ENCODE results near the gene TMEM120A. TPM values are rescaled to one million over a fixed set of nuclear protein-coding genes. Genes with fewer than 3 reads are reported as not detected.

Gene TMEM120A
- total RNA-seq, 1 experiment from 2014 or later: 18.9 TPM

DNA sequence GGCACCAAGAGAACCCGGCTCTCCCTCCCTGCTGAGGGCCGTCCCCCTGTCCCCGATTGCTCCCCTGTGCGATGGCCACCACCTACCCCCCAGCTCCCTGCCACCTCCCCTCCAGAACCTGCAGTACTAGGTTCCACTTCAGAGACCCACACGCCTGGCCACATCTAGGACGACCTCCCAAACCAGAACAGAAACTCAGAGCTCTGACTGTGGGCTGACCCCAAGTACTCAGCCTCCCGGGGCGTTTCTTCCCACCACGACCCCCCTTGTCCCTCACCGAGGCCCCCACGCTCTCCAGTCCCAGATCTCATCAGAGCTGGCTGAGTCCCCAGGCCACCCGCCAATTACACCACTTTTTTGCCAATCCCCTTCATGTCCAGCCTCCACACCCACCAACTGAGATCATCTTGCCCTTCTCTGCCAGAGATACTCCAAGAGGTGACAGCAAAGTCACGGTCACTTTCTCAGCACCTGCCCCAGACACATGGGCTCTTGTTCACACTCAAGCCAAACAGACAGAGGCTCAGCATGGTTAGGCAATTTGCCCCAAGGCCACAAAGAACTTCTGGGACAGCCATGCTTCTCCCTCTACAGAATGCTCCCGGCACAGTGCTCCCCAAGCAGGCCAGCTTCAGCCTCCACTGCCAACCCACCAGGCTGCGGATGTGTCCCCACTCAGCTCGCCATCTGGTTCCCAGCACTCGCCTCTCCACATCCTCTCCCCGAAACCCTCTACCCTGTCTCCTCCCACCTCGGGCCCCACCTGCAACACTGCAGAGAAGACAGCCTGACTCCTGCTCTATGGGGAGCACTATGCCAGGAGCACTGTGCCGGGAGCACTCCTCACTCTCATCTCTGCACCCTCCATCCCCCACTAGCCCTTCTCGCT is 4.7 kb downstream of the TMEM120A start:
- POLR2A ChIA-PET (ENCODE audit: low non-redundant PET): no interaction called here
- CTCF ChIA-PET: no interaction called here
- no peak overlapping the region for H3K4me3 ChIP-seq (ENCODE audit: low read depth, low read length, poor library complexity, severe bottlenecking)
- no peaks in the 10 kb centered on the region for H3K27me3 ChIP-seq (replicated peaks; ENCODE audit: insufficient read depth, low read depth, low read length, poor library complexity)
- no peak for TF ChIP-seq EZH2 (IDR thresholded peaks at IDR 0.05; ENCODE audit: borderline replicate concordance, low read depth, low read length, poor library complexity, severe bottlenecking)
- TF ChIP-seq, protein P1, sequence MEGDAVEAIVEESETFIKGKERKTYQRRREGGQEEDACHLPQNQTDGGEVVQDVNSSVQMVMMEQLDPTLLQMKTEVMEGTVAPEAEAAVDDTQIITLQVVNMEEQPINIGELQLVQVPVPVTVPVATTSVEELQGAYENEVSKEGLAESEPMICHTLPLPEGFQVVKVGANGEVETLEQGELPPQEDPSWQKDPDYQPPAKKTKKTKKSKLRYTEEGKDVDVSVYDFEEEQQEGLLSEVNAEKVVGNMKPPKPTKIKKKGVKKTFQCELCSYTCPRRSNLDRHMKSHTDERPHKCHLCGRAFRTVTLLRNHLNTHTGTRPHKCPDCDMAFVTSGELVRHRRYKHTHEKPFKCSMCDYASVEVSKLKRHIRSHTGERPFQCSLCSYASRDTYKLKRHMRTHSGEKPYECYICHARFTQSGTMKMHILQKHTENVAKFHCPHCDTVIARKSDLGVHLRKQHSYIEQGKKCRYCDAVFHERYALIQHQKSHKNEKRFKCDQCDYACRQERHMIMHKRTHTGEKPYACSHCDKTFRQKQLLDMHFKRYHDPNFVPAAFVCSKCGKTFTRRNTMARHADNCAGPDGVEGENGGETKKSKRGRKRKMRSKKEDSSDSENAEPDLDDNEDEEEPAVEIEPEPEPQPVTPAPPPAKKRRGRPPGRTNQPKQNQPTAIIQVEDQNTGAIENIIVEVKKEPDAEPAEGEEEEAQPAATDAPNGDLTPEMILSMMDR (conservative IDR thresholded peaks at IDR 0.05; ENCODE audit: low read depth, low read length): no peak
- no TSS peak for BruUV-seq (replicated peaks)
- no peak overlapping the region for H3K27ac ChIP-seq (ENCODE audit: low read depth, low read length, poor library complexity, severe bottlenecking)
- no peak for DNase-seq (ENCODE audit: low spot score)
- intact Hi-C loops (cut with micrococcal nuclease; ENCODE audit: unreplicated experiment): loop anchor here (5.0 kb wide), 1 partner anchor 273 kb away; no protein-coding TSS in a partner anchor
- H3K9me3 ChIP-seq (ENCODE audit: low read depth, low read length, poor library complexity, severe bottlenecking): no peaks in the 10 kb centered on the region
- no peaks in the 10 kb centered on the region for H3K4me1 ChIP-seq (ENCODE audit: insufficient read depth, low read length, poor library complexity, severe bottlenecking)
- peaks cover 14% of the 10 kb centered on the region for H3K36me3 ChIP-seq (ENCODE audit: insufficient read depth, low read length, poor library complexity, severe bottlenecking)

DNA sequence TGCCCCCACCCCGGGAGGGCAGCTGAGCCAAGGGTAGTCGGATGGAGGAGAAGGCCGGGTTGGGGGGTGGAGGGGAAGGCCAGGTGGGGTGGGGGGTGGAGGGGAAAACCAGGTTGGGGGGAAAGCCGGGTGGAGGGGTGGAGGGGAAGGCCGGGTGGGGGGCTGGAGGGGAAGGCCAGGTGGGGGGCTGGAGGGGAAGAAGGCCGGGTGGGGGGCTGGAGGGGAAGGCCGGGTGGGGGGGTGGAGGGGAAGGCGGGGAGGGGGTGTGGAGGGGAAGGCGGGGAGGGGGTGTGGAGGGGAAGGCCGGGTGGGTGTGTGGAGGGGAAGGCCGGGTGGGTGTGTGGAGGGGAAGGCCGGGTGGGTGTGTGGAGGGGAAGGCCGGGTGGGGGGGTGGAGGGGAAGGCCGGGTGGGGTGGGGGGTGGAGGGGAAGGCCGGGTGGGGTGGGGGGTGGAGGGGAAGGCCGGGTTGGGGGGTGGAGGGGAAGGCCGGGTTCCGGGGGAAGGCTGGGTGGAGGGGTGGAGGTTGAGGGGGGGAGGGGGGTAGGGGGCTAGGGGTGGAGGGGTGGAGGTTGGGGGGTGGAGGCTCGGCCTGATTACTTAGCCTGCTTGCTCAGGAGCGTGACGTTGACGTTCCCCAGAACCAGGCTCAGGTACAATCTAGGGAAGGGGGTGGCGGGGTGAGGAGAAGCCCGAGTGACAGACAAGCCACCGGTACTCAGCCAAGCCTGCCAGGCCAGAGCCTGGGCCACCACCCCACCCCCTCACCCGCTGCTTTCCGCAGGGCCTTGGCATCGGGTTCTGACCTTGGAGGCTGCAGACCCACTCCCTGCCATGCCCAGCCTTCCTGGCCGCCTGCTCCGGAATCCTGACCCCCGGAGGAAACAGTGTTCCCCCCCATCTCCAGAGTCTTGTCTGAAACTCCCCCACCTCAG is 5.6 kb downstream of the TMEM120A start:
- H3K9me3 ChIP-seq (ENCODE audit: low read depth, low read length, poor library complexity, severe bottlenecking): no peaks in the 10 kb centered on the region
- peaks cover 17% of the 10 kb centered on the region for H3K36me3 ChIP-seq (ENCODE audit: insufficient read depth, low read length, poor library complexity, severe bottlenecking)
- ChIA-PET POLR2A (ENCODE audit: low non-redundant PET) (no interaction called here), CTCF (no interaction called here)
- TF ChIP-seq, protein P1 (conservative IDR thresholded peaks at IDR 0.05; ENCODE audit: low read depth, low read length): no peak
- TF ChIP-seq EZH2 (IDR thresholded peaks at IDR 0.05; ENCODE audit: borderline replicate concordance, low read depth, low read length, poor library complexity, severe bottlenecking): no peak
- H3K27ac ChIP-seq (ENCODE audit: low read depth, low read length, poor library complexity, severe bottlenecking): no peak overlapping the region
- H3K4me1 ChIP-seq (ENCODE audit: insufficient read depth, low read length, poor library complexity, severe bottlenecking): no peaks in the 10 kb centered on the region
- no peak for DNase-seq (ENCODE audit: low spot score)
- BruUV-seq (replicated peaks): no TSS peak
- H3K4me3 ChIP-seq (ENCODE audit: low read depth, low read length, poor library complexity, severe bottlenecking): no peak overlapping the region
- H3K27me3 ChIP-seq (replicated peaks; ENCODE audit: insufficient read depth, low read depth, low read length, poor library complexity): no peaks in the 10 kb centered on the region
- intact Hi-C loops (cut with micrococcal nuclease; ENCODE audit: unreplicated experiment): no loop called here

DNA sequence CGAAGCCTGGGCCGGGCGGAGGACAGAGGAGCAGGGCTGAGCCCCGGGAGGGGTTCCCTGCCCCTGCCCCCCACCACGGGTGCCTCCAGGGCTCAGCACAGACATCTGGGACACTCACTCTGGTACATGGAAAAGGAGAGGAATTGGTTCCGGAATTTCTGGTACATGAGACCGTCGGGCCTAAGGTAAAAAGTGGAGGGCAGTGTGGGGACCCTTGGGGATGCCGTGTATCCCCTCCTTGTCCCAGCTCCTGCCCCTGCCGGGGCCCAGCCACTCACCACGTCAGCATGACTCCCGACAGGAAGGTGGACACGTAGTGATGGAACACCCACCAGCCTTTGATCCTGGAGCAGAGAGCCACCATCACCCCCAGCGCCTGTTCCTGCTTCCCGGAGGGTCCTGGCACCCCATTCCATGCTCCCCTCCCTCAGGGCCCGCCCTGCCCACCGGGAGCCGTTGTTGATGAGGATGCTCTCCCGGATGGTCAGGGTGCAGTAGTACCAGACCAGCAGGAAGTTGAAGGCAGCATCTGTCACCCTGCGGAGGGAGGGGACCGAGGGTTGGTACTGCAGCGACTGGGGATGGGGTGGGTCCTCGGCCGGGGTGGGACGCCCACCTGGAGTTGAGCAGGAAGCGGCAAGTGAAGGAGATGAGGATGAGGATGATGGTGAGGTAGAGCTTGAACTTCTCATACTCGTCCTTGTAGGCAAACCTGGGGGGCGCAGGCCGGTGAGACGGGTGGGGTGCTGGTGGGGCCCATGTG is 6.4 kb downstream of the TMEM120A start:
- no TSS peak for BruUV-seq (replicated peaks)
- CTCF ChIA-PET: no interaction called here
- TF ChIP-seq, protein P1 (conservative IDR thresholded peaks at IDR 0.05; ENCODE audit: low read depth, low read length): no peak
- TF ChIP-seq EZH2 (IDR thresholded peaks at IDR 0.05; ENCODE audit: borderline replicate concordance, low read depth, low read length, poor library complexity, severe bottlenecking): no peak
- Histone ChIP-seq H3K4me3 (ENCODE audit: low read depth, low read length, poor library complexity, severe bottlenecking) (no peak overlapping the region), H3K27me3 (replicated peaks; ENCODE audit: insufficient read depth, low read depth, low read length, poor library complexity) (no peaks in the 10 kb centered on the region), H3K4me1 (ENCODE audit: insufficient read depth, low read length, poor library complexity, severe bottlenecking) (no peaks in the 10 kb centered on the region), H3K27ac (ENCODE audit: low read depth, low read length, poor library complexity, severe bottlenecking) (no peak overlapping the region), H3K36me3 (ENCODE audit: insufficient read depth, low read length, poor library complexity, severe bottlenecking) (peaks cover 21% of the 10 kb centered on the region), H3K9me3 (ENCODE audit: low read depth, low read length, poor library complexity, severe bottlenecking) (no peaks in the 10 kb centered on the region)
- DNase-seq (ENCODE audit: low spot score): no peak
- intact Hi-C loops (cut with micrococcal nuclease; ENCODE audit: unreplicated experiment): no loop called here
- POLR2A ChIA-PET (ENCODE audit: low non-redundant PET): no interaction called here

Measured in A673 (cell line).